ENCODE measurements around the gene GMCL2. TPM values are rescaled to one million over a fixed set of nuclear protein-coding genes. Genes with fewer than 3 reads are reported as not detected.

The GMCL2 gene
- total RNA-seq, 2 donors from 2014 or later = not detected

DNA sequence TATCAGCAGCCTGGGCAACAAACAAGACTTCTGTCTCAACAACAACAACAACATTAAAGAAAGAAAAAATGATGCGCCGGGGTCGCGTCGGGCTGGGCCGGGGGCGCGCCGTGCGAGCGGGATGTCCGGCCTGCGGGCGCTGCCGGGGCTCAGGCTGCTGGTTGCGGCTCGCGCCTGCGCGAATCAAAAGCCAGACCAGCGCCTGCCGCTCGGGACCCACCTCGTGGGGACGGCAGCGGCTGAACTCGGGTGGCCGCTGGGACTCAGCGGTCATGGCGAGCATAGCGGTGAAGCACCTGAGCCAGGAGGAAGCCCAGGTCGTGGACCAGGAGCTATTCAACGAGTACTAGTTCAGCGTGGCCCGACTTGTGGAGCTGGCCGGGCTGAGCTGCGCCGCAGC, 21.6 kb downstream of the GMCL2 start:
- no peak for TF ChIP-seq POLR2A (IDR thresholded peaks at IDR 0.05)
- TF ChIP-seq, protein P1, sequence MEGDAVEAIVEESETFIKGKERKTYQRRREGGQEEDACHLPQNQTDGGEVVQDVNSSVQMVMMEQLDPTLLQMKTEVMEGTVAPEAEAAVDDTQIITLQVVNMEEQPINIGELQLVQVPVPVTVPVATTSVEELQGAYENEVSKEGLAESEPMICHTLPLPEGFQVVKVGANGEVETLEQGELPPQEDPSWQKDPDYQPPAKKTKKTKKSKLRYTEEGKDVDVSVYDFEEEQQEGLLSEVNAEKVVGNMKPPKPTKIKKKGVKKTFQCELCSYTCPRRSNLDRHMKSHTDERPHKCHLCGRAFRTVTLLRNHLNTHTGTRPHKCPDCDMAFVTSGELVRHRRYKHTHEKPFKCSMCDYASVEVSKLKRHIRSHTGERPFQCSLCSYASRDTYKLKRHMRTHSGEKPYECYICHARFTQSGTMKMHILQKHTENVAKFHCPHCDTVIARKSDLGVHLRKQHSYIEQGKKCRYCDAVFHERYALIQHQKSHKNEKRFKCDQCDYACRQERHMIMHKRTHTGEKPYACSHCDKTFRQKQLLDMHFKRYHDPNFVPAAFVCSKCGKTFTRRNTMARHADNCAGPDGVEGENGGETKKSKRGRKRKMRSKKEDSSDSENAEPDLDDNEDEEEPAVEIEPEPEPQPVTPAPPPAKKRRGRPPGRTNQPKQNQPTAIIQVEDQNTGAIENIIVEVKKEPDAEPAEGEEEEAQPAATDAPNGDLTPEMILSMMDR (IDR thresholded peaks at IDR 0.05) = no peak

GRCh38 chr5:178163772-178164735, 23.1 kb downstream of the GMCL2 start:
- Histone ChIP-seq H3K36me3 (replicated peaks in 1 of 2; ENCODE audit: insufficient read depth in 1 of 2, low read depth in 2 of 2) (no peaks in the 10 kb centered on the region), H3K4me3 (no peak overlapping the region), H3K27ac (no peak overlapping the region), H3K4me1 (peaks cover 7% of the 10 kb centered on the region), H3K9me3 (no peaks in the 10 kb centered on the region), H3K27me3 (peaks cover 0 to 15% of the 10 kb centered on the region in 2 donors)
- DNase-seq (peak; percentile 84 to 92 (median 88)), ATAC-seq (peak; percentile 99)
- TF ChIP-seq, protein P1 (IDR thresholded peaks at IDR 0.05) = peak; percentile 98 to 100 (median 98)
- no peak for TF ChIP-seq POLR2A (IDR thresholded peaks at IDR 0.05)
- WGBS, 2 donors = 7 to 17% methylated on average over 14 to 31 of the region's 33 CpGs
- intact Hi-C loops (cut with DNase I) = loop anchor here (5.0 kb wide), 1 partner anchor 87 kb away; no protein-coding TSS in a partner anchor

More for the DNA sequence above, 21.6 kb downstream of the GMCL2 start:
- H3K27me3 ChIP-seq = peaks cover 0 to 15% of the 10 kb centered on the region in 2 donors
- peaks cover 7% of the 10 kb centered on the region for H3K4me1 ChIP-seq
- H3K4me3 ChIP-seq = no peak overlapping the region
- no peak for ATAC-seq
- intact Hi-C loops (cut with DNase I) = no loop called here
- 20 to 31% methylated on average over 6 to 38 of the region's 38 CpGs for WGBS, 2 donors
- no peaks in the 10 kb centered on the region for H3K9me3 ChIP-seq
- no peak overlapping the region for H3K27ac ChIP-seq
- H3K36me3 ChIP-seq (replicated peaks in 1 of 2; ENCODE audit: insufficient read depth in 1 of 2, low read depth in 2 of 2) = no peaks in the 10 kb centered on the region
- no peak for DNase-seq

- Histone ChIP-seq H3K27me3 (peaks cover 0 to 15% of the 10 kb centered on the region in 2 donors), H3K36me3 (replicated peaks in 1 of 2; ENCODE audit: insufficient read depth in 1 of 2, low read depth in 2 of 2) (no peaks in the 10 kb centered on the region), H3K9me3 (no peaks in the 10 kb centered on the region), H3K4me3 (no peak overlapping the region), H3K27ac (no peak overlapping the region), H3K4me1 (peaks cover 7% of the 10 kb centered on the region)
- 57 to 70% methylated on average over 5 to 9 of the region's 9 CpGs for WGBS, 2 donors
- DNase-seq = no peak
- no peak for ATAC-seq
- TF ChIP-seq POLR2A (IDR thresholded peaks at IDR 0.05) = no peak
- TF ChIP-seq, protein P1 (IDR thresholded peaks at IDR 0.05) = no peak
- intact Hi-C loops (cut with DNase I) = loop anchor here (5.0 kb wide), 1 partner anchor 85 kb away; no protein-coding TSS in a partner anchor
Observed at GRCh38 chr5:178162481-178162880, 24.7 kb downstream of the GMCL2 start.

GRCh38 chr5:178160176-178160575, 27.0 kb downstream of the GMCL2 start:
- Histone ChIP-seq H3K27me3 (peaks cover 0 to 7% of the 10 kb centered on the region in 2 donors), H3K9me3 (no peaks in the 10 kb centered on the region), H3K4me1 (peaks cover 7% of the 10 kb centered on the region), H3K36me3 (replicated peaks in 1 of 2; ENCODE audit: insufficient read depth in 1 of 2, low read depth in 2 of 2) (no peaks in the 10 kb centered on the region), H3K27ac (no peak overlapping the region), H3K4me3 (no peak overlapping the region)
- intact Hi-C loops (cut with DNase I) = loop anchor here (5.0 kb wide), 1 partner anchor 83 kb away; no protein-coding TSS in a partner anchor
- DNase-seq = no peak
- WGBS, 2 donors = 74 to 81% methylated on average over 5 of the region's 5 CpGs
- ATAC-seq = no peak
- no peak for TF ChIP-seq POLR2A (IDR thresholded peaks at IDR 0.05)
- TF ChIP-seq, protein P1 (IDR thresholded peaks at IDR 0.05) = no peak
